HS-27A (cell line): ENCODE data around the gene PAQR7.
A peak's percentile ranks its signal among the peaks of the same experiment; 100 is the strongest.

Experiments used
- DNase-seq: peaks from one replicate; pipeline ENCODE4 v3.0.0-alpha.2; 2012; ENCODE audit warnings: low read depth, missing footprints

PAQR7 gene

DNA sequence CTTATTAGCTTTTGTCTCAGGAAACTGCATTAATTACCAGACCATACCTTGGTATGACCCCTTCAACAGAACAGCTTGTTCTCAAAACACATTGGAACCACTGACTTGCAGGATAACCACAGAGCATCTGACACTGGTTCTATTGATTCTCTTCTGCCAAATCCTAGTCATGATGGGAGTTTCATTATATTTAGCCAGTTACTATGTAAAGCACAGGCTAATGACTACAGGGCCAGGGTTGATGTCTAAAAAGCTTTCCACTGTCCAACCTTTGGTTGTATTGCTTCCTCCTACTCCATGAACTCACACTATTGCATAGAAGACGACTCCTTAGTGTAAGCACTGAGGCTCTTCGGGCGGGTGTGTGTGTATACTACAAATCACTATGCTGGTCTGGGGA is 27.0 kb upstream of the PAQR7 start:
- DNase-seq, result no peak

DNA sequence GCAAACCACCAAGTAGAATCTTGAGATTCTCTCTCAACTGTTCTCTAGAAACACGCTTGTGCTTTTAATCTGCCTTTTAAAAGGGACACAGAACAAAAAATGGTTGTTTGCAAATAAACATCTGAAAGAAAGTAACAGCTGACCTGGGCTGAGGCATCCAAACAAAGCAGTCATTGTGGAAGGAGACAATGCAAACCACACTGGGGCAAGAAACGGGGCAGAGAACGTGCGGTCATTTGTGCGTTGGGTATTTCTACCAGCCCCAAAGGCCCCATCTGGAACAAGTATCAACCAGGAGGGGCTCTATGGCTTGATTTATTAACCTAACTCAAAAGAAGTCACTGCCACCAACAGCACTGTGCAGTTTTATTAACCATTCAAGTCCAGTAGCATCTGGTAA is 24.7 kb upstream of the PAQR7 start:
- DNase-seq, result no peak

DNA sequence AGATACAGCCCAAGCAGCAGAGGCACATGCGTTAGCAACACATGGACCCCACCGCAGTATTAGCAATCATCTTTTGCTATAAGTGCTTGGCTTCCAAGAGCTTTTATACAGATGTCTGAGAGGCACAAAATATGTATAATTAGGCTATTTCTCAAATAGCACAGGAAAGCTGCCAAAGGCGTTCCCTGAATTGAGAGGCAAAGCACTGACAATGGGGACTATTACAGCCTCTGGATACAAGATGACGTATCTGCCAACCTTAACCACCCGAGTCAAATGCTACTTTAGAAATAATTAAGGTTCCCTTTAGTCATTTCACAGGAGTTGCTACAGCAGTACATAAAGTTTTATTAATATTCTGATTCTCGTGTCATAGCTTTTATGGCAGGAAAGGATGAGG is 24.3 kb upstream of the PAQR7 start:
- no peak for DNase-seq

DNA sequence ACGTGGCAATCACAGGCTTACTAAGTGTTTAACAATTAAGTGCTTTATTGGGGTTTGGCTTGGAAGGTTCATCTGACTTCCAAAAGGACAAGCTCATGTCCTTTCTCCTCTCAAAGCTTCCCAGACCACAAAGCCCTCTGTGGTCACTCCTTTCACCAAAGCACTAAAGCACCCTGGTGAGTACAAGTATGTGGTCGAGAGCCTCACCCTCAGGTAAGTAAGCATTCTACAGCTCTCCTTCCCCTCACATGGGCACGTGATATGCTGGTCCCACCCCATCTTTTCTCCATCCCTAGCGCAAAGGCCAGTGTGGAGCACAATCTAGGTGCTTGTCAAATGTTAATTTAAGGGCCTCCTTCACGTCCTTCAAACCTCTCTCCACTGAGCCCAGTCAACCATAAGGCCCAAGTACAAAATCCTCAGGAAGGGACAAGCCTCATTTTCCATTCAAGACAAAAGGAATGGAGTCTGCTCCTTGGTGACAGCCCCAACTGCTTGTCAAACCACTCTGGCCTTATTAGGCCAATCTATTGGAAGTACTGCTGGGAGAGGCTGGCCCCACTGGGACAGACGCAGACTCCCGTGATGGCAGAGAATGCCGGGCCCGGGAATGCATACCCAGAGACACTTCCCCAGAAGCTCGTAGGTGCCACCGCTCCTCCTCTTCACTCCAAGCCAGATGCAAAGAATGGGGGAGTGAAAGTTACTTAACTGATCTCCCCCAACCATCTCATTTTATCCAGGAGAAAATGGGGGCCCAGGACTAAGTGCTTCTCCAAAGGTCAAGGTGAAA is 22.9 kb upstream of the PAQR7 start:
- no peak for DNase-seq

DNA sequence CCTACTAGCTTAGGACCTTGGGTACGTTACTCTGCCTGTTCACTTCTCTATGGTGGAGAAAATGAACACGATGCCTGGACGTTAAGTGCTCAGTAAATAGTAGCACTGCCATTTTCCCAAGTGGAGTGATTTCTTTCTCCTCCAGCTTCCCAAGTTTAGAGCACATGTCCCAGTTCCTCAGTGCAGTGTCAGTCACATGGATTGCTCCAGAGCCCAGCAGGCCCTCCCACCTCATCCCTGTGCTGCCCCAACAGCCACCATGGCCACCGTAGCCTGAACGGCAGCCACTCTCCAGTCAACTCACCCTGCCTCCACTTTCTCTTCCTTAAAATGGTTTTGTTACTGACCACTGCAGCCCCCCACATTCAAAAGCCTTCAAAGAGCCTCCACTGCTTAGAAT is 22.2 kb upstream of the PAQR7 start:
- DNase-seq, result no peak

DNA sequence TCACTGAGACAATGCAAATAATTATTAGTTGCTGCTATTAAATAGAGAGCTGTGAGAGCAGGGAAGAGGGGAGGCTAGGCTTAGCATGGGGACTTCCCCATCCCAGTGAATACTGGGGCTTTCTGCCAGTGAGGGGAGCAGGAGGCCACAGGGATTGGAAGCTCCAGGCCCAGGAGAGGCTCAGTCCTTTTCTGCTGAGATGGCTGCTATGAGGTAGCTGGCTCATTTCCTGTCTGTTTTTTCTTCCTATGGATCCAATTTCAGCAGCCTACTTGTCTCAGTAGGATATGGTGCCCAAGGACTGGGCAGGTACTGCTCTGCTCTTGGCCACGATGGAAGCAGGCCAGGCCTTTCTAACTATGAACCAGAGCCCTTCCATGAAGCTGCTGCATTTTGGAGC is 20.8 kb upstream of the PAQR7 start:
- no peak for DNase-seq

DNA sequence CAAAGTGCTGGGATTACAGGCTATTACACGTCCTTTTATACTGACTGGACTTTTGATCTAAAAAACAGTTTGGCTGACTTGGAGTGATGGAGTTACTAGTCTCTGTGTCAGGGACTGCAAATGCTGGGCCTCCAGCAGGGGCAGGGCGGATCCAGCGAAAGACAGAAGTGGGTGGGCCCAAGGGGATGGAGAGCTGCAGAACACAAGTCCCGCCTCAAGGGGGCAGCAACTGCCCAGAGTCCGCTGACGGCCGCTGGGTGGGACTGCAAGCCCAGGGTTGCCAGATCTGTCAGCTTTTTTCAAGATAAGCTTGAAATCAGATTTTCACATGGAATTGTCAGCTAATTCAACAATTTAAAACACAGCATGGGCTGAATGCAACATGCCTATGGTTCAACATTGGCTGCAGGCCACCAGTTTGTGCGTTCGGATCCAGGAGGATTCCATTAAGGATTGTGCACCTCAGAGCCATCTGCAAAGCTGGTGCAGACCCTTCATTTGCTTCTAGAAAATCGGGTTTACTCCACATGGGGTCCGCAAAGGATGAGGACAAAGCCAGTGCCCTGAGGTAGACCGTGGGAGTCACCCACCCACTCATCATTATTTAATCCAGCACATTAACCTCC is 20.0 kb upstream of the PAQR7 start:
- DNase-seq, result peak; percentile 81

DNA sequence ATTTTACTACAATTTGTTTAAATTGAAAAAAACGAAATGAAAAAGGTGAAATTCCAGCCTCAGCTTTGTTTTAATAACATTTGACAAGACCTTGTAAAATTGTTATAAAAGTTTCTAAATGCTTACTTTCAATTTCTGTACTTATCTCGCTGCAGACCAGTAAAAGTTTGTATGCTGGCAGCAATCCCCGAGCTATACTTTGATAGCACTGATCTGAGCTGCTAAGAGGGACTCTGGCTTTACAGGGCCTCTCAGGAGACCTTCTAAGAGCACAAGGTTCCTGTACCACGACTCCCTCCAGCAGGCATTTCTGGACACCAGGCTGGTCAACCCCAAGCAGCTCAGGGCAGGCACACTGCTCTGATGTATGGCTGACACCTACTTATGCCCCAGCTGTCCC is 17.6 kb upstream of the PAQR7 start:
- DNase-seq, result no peak

DNA sequence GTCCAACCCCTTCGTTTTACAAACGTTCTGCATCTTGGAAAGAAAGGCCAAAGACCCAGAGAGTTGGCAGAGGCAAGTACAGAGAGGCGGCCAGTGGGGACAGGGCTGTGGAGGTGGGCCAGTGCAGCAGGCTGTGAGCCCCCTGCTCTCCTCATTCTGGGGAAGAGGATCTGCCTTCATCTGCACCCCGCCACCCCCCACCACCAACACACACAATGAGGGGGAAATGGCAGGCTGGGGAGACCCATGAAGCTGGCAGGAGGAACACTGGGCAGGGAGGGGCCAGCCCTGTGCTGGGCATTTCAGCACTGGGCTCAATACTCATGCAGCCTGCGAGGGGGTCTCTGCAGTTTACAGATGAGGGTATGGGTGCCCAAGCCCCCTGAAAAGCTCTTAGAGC is 16.1 kb upstream of the PAQR7 start:
- no peak for DNase-seq

DNA sequence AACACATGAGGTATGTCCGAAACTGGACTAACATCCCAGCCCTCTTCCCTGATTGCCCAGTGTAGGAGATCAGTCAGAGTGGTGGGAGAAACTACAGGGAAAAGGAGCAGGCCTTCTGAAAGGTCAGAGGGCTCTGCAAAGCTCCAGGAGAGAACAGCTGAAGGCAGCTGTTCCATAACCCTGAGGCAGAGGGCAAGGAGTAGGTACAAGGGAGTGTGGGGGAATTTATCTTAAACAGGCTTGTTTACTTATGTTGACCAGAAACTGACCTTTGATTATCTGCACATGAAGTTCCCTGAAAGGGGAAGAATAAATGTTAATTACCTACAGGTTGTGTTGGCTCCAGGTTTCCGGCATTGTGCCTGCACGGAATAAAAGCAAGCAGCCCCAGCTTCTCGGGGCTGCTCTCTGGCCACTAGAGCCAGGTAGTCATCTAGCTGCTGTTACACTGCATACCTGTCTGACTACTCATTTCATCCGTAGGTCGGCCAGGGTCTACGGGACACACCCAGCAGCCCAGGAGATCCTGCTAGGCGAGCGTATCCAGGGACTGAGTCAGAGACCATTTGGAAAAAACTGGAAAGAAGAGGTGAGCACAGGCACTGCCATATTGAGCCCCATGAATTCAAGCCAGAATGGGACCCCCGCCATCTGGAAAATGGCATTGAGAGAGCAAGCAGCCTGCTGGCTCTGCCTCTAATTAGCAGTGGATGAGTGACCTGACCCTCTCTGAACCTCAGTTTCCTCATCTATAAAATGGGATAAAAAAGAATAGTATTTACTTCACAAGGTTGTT is 14.9 kb upstream of the PAQR7 start:
- no peak for DNase-seq

DNA sequence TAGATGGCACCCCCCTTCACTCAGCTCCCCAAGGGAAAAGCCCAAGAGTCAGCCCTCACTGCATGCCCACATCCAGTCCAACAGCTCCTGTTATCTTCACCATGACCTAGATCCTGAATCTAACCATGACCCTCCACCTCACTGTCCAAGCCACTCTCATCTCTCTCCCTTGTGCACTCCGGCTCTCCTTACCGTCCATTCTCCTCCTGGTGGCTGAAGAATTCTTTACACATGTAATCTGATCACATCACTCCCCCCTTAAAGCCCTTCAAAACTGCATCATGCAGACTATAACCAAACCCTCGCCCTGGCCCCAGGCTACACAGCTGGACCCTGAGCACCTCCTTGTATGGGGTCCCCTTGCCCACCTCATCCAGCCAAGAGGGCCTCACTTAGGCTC is 14.0 kb upstream of the PAQR7 start:
- DNase-seq, result no peak

DNA sequence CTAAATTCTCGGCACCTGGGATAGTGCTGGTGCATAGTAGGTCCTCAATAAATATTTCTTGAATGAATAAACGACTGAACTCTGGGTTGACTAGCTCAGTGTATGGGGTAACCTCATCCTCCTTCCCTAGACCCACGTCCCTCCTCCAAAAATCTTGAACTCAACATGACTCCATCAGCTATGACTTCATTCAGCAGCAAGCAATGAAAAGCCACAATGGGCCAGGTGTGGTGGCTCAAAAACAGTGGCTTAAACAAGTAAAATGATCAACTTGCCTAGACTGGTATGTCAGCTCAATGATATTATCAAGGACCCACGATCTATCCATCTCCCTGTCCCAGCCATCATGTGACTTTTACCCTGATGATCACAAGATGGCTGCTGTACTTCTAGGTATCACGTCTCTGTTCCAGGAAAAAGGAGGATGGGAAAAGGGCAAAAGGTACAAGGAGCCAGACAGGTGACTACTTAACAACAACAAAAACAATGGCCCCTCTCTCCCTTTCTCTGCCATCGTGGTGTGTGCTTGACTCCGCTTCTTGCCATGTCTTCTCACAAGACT is 13.0 kb upstream of the PAQR7 start:
- DNase-seq, result no peak

DNA sequence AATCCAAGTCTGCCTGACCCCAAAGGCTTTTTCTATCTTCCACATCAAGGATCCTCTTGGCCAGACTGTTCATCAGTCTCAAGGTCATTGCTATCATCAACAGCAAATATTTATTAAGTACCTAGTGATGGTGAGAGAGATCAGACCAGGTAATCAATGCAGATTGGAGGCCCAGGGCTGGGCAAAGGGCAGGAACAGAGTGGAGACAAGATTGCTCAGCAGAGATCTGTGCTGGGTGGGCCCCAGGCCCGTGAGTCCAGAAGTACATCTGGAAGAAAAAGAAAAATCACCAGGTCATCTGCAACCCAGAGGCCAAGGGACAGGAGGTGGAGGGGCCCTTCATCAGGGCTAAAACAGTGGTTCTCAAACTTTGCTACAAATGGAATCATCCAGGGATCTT is 10.1 kb upstream of the PAQR7 start:
- no peak for DNase-seq

DNA sequence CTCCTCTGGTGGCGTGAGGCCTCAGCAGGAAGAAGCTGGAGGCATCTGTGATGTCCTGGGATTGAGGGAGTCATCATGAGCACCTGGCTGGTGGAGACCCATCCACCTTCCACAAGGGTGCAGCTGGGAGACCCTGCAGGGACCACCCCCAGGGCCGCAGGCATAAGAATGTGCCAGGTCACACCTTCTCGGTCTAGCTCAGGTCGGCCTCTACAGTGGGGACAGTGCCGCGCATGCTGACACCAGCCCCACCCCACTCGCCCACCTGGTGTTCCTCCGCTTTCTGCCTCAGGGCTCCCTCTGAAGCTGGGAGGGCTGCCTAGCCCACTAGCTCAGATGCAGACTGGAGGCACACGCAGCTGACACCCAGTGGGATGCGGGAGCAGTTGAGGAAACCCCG is 5.8 kb upstream of the PAQR7 start:
- DNase-seq, result no peak

DNA sequence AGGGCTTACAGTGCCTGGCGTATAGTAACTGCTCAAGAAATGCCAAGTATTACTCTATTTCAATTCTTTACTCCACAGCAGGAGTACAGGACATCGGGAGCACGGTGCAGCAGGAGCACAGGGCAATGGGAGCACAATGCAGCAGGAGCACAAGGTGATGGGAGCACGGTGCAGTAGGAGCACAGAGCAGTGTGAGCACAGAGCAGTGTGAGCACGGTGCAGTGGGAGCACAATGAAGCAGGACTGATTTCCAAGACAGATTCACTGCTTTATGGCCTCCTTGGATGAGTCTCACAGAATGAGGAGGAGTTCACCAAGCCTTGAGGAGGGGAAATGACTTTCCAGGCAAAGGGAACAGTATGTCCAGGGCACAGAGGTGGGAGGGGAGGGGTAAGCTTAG is 5.0 kb upstream of the PAQR7 start:
- DNase-seq, result no peak

DNA sequence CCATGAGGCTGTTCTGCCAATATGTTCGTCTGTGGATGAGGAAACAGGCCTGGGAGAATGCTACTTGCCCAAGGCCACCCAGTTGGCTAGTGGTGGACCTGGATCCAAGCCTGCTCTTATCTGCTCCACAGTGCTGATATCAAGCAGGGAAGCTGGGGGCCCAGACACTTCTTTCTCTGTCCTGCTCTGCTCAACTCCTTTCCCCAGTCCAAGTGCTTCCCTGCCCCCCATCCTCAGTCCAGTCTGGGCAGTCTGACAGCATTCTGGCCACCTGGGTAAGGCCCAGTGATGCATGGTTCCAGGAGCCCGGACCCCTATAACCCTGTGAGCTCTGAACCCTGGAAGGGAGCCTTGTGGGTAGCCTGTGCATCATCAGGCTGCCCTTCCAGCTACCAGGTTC is 4.2 kb upstream of the PAQR7 start:
- DNase-seq, result no peak

DNA sequence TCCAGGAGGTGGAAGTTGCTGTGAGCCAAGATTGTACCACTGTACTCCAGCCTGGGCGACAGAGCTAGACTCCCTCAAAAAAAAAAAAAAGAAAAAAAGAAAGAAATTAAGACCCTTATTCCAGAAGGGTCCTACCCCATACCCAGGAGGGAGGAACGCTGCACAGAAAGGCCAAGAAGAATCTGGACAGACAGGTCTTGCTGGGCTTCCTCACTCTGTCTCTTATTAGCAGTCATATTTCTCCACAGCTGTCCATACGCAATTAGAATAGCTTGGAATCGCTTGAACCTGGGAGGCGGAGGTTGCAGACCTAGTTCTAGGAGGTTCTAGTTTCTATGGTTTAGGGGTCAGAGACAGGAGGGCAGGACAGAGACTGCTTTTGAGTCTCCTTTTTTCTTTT is 3.2 kb upstream of the PAQR7 start:
- DNase-seq, result no peak

DNA sequence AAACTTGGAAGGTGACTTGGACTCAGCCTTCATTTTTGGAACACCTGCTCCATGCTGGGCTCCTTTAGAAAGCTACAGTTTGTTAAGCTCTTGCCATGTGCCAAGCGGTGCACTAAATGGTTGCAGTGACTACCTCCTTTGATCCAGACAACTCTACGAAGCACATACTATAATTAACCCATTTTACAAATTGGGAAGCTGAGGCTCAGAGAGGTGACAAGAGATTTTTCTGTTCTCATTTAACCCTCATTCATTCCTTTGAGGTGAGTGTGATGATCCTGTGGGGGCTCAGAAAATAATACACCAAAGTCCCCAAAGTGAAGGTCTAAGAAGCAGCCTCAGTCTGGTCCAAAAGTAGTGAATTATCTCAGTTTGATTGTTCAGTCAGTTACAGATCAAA is 1.6 kb upstream of the PAQR7 start:
- no peak for DNase-seq

DNA sequence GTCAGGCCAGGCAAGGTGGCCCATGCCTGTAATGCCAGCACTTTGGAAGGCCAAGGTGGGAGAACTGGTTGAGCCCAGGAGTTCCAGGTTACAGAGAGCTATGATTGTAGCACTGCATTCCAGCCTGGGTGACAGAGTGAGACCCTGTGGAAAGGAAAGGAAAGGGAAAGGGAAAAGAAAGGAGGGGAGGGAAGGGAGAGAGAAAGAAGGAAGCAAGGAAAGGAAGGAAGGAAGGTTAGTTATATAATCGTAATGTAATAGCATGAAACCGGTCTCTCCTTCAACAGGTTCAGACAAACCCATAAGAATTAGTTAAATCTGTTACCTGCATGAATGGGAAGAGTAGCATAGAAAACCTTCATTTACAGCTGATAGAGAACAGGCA is 1.2 kb upstream of the PAQR7 start:
- DNase-seq, result no peak

DNA sequence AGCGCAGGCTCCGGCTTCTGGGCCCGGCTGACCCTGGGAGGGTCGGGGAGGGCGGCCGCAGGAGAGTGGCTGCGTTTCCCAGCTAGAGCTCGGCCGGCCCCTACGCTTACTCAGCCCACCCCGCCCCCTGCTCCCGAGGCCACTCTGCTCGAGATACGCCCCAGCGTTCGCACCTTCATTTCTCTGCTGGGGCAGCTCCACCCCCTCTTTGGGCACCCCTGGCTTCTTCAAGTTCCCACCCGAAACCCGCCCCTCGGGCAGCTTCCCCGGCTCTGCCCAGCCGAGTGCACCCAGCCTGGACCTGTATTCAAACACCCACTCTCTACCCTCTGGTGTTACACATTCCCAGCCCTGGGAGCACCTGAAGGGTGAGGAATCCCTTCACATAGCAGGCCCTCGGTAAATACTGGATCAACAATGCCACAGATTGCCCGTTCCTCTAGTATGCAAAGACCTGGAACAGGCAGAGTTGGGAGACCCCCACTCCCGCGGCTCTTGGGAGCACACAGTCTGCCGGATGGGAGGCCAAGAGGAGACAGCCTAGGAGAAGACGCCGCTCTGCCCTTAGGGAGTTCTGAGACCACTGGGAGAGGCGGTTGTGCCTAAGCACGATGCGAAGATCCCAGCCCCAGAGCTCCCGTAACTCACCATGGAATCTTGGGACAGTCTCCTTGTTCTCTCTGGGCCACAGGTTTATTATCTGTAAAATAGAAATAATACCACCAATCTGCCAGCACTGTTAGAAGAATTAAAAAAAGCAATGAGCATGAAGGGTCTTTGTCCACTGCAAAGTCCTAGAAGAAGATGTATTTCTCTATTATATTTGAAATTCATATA is 566 bp upstream of the PAQR7 start:
- no peak for DNase-seq

DNA sequence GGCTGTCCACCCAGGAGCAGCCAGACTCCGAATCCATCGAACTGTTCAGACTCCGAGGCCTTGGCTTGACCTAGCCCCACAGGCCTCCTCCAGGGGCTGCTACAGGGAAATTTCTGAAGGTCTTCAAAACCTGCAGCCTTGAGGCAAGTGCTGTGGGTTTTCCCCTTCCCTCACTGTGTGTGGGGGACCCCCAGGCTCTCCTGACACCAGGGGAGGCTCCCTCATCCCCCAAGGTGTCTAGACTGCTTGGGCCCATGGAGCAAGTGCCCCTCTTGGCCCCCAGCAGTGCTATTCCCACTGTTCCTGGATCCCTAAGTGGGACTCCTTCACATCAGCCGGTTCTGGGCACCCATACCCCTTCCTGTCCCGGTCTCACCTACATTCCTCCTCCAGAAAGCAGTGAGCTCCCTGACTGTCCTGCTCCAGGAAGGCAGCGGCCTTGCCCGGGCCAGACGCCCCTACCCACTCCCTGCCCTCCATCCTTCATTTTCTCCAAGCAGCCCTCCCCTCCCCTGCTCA is 814 bp downstream of the PAQR7 start:
- no peak for DNase-seq

DNA sequence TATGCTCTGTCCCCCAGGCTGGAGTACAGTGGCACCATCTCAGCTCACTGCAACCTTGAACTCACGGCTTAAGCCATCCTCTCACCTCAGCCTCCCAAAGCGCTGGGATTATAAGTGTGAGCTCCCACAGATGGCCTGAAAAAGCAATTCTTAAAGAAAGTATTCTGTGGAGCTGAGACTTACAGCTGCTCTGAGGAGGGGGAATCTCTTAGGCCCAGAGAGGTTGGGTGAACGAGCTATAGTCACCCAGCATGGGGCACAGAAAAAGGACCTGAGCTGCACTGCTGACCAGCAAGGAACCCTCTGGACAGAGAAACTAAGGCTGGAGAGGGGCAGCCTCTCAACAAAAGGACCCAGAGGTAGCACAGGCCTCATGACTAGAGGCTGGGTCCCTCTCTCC is 1.3 kb downstream of the PAQR7 start:
- no peak for DNase-seq
